Measurements from ENCODE around the gene ADORA2A. TPM values are rescaled to one million over a fixed set of nuclear protein-coding genes. Genes with fewer than 3 reads are reported as not detected.

ADORA2A gene
- total RNA-seq, 2 experiments from 2014 or later: 15.5 to 16.4 TPM

- CTCF ChIA-PET: interaction anchor here (1.4 kb wide), 1 partner anchor 9 kb away, joined by 3 read pairs; no protein-coding TSS in a partner anchor
- H3K4me3 ChIP-seq (ENCODE audit: low read length): no peak overlapping the region
- POLR2A ChIA-PET: interaction anchor here (0.7 kb wide), 1 partner anchor 712 kb away, joined by 3 read pairs; no protein-coding TSS in a partner anchor
- DNase-seq (no peak), ATAC-seq (ENCODE audit: poor library complexity) (no peak)
- no peak overlapping the region for H3K27ac ChIP-seq (ENCODE audit: low read depth in 1 of 2, low read length in 2 of 2)
- no peak overlapping the region for H3K4me3 Mint-ChIP-seq
- H3K4me1 ChIP-seq (ENCODE audit: insufficient read depth, low read length): no peaks in the 10 kb centered on the region
- no peaks in the 10 kb centered on the region for H3K9me3 ChIP-seq (ENCODE audit: control insufficient read depth in 1 of 2, insufficient read depth in 1 of 2, low read length in 2 of 2)
- H3K27ac Mint-ChIP-seq: no peak overlapping the region
- no peaks in the 10 kb centered on the region for H3K9me3 Mint-ChIP-seq
- H3K36me3 Mint-ChIP-seq (ENCODE audit: low read depth): no peaks in the 10 kb centered on the region
- H3K27me3 ChIP-seq (ENCODE audit: control insufficient read depth in 1 of 2, insufficient read depth in 2 of 2, low read length in 2 of 2): no peaks in the 10 kb centered on the region
- no peaks in the 10 kb centered on the region for H3K27me3 Mint-ChIP-seq
- intact Hi-C loops (cut with DNase I, micrococcal nuclease): loop anchor here in 1 of 2 experiments (5.0 kb wide), 1 partner anchor 40 kb away; the partner anchor contains the start of gene ADORA2A
- H3K36me3 ChIP-seq (ENCODE audit: insufficient read depth, low read length): no peaks in the 10 kb centered on the region
- H3K4me1 Mint-ChIP-seq (ENCODE audit: low read depth): no peaks in the 10 kb centered on the region
- no peak for TF ChIP-seq CTCF (IDR thresholded peaks at IDR 0.05)
Measured at GRCh38 chr22:24467340-24467739, 39.9 kb downstream of the ADORA2A start.

GRCh38 chr22:24471570-24471969, 44.2 kb downstream of the ADORA2A start:
- ChIA-PET POLR2A (interaction anchor here (1.1 kb wide), 1 partner anchor 15 kb away, joined by 4 read pairs; no protein-coding TSS in a partner anchor), CTCF (no interaction called here)
- Histone ChIP-seq H3K9me3 (ENCODE audit: control insufficient read depth in 1 of 2, insufficient read depth in 1 of 2, low read length in 2 of 2) (no peaks in the 10 kb centered on the region), H3K27ac (ENCODE audit: low read depth in 1 of 2, low read length in 2 of 2) (no peak overlapping the region), H3K4me1 (ENCODE audit: insufficient read depth, low read length) (no peaks in the 10 kb centered on the region), H3K27me3 (ENCODE audit: control insufficient read depth in 1 of 2, insufficient read depth in 2 of 2, low read length in 2 of 2) (no peaks in the 10 kb centered on the region), H3K4me3 (ENCODE audit: low read length) (no peak overlapping the region), H3K36me3 (ENCODE audit: insufficient read depth, low read length) (no peaks in the 10 kb centered on the region)
- Mint-ChIP-seq H3K9me3 (no peaks in the 10 kb centered on the region), H3K27ac (no peak overlapping the region), H3K27me3 (no peaks in the 10 kb centered on the region), H3K4me3 (no peak overlapping the region), H3K4me1 (ENCODE audit: low read depth) (no peaks in the 10 kb centered on the region), H3K36me3 (ENCODE audit: low read depth) (no peaks in the 10 kb centered on the region)
- no peak for TF ChIP-seq CTCF (IDR thresholded peaks at IDR 0.05)
- ATAC-seq (ENCODE audit: poor library complexity) (no peak), DNase-seq (no peak)
- intact Hi-C loops (cut with DNase I, micrococcal nuclease): no loop called here

DNA sequence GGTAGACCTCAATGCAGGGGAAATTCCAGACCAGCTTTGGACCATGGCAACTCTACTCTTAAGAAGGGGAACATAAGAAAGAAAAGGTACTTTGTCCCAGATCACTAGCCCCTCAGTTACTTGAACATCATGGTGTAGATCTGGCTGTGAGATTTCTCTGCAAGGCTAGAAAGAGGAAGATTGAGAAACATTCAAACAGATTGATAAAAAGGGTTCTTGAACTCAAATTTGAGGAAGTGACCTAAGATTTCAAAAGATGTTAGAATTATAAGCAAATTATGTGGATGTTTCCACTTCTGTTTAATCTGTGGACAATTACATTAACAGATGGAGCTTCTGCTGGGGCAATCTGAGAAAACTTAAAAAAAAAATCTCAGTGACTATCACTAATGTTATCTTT, 45.9 kb downstream of the ADORA2A start:
- H3K4me3 ChIP-seq (ENCODE audit: low read length): no peak overlapping the region
- intact Hi-C loops (cut with DNase I, micrococcal nuclease): no loop called here
- POLR2A ChIA-PET: no interaction called here
- no peak overlapping the region for H3K27ac ChIP-seq (ENCODE audit: low read depth in 1 of 2, low read length in 2 of 2)
- Mint-ChIP-seq H3K4me1 (ENCODE audit: low read depth) (no peaks in the 10 kb centered on the region), H3K27ac (no peak overlapping the region), H3K9me3 (peaks cover 2% of the 10 kb centered on the region), H3K36me3 (ENCODE audit: low read depth) (no peaks in the 10 kb centered on the region), H3K4me3 (no peak overlapping the region), H3K27me3 (no peaks in the 10 kb centered on the region)
- TF ChIP-seq CTCF (IDR thresholded peaks at IDR 0.05): no peak
- CTCF ChIA-PET: no interaction called here
- H3K36me3 ChIP-seq (ENCODE audit: insufficient read depth, low read length): no peaks in the 10 kb centered on the region
- no peaks in the 10 kb centered on the region for H3K4me1 ChIP-seq (ENCODE audit: insufficient read depth, low read length)
- ATAC-seq (ENCODE audit: poor library complexity) (no peak), DNase-seq (no peak)
- H3K27me3 ChIP-seq (ENCODE audit: control insufficient read depth in 1 of 2, insufficient read depth in 2 of 2, low read length in 2 of 2): no peaks in the 10 kb centered on the region
- H3K9me3 ChIP-seq (ENCODE audit: control insufficient read depth in 1 of 2, insufficient read depth in 1 of 2, low read length in 2 of 2): no peaks in the 10 kb centered on the region

All from CD4-positive, alpha-beta T cell (primary cell).